ENCODE data around the gene GUCY2D.

The GUCY2D gene

DNA sequence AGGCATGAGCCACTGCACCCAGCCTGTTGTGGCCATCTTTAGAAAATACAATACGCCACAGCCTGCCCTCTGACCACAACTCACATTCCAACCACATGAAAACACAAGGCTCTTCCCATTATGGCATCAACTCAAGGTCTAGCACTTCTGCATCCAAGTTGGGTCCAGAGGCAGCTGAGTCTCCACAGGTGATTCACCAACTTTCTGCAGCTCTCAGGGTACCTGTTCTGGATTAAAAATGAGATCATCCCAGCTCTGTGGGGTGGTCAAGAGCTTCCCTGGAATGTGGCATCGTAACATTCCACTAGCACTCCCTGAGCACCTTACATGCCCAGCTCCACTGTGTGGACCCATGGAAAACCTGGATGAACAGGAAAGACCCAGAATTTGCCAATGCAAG, 9.9 kb upstream of the GUCY2D start:
- DNase-seq (ENCODE audit: low spot score) = no peak

DNA sequence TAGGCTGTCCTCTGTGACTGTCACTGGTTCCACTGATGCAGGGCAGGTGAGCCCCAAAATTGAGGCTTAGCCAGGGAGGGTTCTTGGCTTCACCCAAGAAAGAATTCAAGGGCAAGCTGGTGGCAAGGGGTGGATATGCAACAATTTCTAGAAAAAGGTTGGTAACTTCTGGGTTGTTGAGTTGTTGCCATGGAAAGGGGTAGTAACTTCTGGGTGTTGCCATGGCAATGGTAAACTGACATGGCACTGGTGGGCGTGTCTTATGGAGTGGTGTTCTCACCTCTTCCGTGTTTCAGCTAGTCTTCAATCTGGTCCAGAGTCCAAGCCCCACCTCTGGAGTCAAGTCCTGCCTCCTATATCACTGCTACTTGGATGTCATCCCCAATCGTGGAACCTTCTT, 9.5 kb upstream of the GUCY2D start:
- DNase-seq (ENCODE audit: low spot score) = no peak

DNA sequence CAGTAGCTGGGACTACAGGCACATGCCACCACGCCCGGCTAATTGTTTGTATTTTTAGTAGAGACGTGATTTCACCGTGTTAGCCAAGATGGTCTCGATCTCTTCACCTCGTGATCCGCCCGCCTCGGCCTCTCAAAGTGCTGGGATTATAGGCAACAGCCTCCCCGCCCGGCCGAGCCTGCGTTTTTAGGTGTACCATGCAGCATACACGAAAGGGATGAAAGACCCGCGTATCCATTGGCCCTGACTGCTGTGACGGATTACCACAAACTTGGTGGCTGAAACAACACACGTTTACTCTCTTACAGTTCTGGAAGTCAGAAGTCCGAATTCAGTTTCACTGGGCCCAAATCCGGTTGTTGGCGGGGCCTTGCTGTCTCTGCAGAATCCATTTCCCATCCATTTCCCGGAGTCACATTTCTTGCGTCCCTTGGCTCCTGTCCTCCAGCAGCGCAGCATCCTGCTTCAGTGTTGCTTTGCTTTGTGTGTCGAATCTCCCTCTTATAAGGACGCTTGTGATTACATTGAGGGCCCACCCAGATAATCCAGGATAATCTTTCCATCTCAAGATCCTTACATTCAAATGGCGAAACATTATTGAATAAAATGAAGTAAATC, 8.3 kb upstream of the GUCY2D start:
- no peak for DNase-seq (ENCODE audit: low spot score)

GRCh38 chr17:7995724-7996123, 6.7 kb upstream of the GUCY2D start:
- no peak for DNase-seq (ENCODE audit: low spot score)

- no peak for DNase-seq (ENCODE audit: low spot score)
Measured at GRCh38 chr17:7997186-7997585, 5.2 kb upstream of the GUCY2D start.

GRCh38 chr17:8002721-8003593, 542 bp downstream of the GUCY2D start:
- no peak for DNase-seq (ENCODE audit: low spot score)

DNA sequence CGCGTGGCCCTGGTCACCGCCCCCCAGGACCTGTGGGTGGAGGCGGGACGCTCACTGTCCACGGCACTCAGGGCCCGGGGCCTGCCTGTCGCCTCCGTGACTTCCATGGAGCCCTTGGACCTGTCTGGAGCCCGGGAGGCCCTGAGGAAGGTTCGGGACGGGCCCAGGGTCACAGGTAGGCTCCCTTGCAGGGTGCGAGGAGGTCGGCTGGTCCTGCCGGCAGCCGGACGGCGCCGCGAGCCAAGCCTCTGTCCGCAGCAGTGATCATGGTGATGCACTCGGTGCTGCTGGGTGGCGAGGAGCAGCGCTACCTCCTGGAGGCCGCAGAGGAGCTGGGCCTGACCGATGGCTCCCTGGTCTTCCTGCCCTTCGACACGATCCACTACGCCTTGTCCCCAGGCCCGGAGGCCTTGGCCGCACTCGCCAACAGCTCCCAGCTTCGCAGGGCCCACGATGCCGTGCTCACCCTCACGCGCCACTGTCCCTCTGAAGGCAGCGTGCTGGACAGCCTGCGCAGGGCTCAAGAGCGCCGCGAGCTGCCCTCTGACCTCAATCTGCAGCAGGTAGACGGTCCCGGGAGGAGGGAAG, 1.3 kb downstream of the GUCY2D start:
- no peak for DNase-seq (ENCODE audit: low spot score)

GRCh38 chr17:8004899-8005298, 2.5 kb downstream of the GUCY2D start:
- no peak for DNase-seq (ENCODE audit: low spot score)

DNA sequence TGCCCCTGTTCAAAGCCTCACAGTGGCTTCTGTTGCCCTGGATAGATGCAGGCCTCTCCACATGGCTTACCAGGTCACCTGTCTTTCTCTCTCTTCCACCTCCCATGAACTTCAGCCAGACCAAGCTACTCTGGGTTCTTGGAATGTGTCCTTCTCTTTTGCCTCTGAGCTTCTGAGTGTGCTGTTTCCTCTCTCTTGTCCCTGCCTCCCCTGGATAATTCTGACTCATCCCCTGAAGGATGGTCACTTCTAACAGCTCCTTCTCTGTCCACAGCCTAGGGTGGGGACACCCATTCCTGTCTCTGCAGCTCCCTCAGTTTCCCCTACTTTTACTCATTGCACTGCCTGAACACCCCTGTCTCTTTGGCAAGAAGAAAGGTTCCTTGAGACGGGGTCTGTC, 2.9 kb downstream of the GUCY2D start:
- no peak for DNase-seq (ENCODE audit: low spot score)

- DNase-seq (ENCODE audit: low spot score) = no peak
Measured at GRCh38 chr17:8005967-8006730, 3.7 kb downstream of the GUCY2D start.

DNA sequence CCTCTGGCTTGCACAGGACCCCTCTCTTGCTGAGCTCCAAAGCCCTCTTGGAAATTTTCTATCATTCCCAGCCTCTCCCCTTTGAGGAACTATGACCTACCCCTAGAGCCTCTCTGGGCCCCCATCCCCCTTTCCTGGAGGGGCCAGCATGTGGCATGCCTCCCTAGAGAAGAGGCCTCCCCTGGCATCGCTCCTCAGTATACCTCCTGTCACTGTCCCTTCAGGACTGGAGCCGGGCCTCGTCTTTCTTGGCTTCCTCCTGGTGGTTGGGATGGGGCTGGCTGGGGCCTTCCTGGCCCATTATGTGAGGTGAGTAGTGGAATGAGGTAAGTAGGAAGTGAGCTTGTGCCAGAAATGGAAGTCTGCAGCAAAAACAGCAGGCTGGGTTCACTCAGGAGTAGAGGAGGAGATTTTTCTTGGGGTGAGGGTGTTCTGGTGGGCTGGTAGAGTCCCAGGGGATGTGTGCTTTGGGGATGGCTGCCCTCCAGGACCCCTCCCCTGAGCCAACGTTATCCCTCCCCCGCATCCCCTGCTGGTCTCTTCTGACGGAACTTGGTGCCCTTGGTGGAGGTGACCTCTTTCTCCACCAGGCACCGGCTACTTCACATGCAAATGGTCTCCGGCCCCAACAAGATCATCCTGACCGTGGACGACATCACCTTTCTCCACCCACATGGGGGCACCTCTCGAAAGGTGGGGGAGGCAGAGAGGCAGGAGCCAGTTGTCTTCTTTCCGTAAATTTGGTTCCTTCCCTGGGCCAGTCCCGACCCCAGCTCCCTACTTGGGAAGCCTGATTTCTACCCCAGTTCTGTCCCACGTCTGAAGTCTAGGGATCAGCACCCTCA, 4.6 kb downstream of the GUCY2D start:
- no peak for DNase-seq (ENCODE audit: low spot score)

DNA sequence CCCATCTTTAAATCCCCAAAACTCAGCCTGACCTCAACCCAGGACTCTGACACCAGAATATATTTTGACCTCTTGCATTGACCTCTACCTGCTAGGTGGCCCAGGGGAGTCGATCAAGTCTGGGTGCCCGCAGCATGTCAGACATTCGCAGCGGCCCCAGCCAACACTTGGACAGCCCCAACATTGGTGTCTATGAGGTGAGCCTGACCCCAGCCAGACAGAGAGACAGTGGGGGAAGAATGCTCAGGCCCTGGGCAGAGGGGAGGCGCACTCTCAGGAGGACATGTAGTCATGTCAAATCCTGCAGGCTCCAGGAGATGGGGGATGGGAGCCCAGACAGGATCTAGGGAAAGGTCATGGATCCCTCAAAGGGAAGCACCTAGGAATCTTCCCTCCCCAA, 5.4 kb downstream of the GUCY2D start:
- DNase-seq (ENCODE audit: low spot score) = no peak

DNA sequence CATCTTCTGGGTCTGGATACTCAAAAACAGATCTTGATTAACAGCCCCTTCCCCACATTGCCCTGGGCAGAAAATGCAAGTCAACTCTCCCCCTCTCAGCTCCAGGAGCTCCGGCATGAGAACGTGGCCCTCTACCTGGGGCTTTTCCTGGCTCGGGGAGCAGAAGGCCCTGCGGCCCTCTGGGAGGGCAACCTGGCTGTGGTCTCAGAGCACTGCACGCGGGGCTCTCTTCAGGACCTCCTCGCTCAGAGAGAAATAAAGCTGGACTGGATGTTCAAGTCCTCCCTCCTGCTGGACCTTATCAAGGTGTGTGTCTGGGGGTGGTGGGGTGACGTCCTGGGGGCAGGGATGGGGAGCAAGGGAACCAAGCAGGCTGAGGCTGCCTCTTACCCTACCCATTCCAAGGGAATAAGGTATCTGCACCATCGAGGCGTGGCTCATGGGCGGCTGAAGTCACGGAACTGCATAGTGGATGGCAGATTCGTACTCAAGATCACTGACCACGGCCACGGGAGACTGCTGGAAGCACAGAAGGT, 9.7 kb downstream of the GUCY2D start:
- DNase-seq (ENCODE audit: low spot score) = no peak

DNA sequence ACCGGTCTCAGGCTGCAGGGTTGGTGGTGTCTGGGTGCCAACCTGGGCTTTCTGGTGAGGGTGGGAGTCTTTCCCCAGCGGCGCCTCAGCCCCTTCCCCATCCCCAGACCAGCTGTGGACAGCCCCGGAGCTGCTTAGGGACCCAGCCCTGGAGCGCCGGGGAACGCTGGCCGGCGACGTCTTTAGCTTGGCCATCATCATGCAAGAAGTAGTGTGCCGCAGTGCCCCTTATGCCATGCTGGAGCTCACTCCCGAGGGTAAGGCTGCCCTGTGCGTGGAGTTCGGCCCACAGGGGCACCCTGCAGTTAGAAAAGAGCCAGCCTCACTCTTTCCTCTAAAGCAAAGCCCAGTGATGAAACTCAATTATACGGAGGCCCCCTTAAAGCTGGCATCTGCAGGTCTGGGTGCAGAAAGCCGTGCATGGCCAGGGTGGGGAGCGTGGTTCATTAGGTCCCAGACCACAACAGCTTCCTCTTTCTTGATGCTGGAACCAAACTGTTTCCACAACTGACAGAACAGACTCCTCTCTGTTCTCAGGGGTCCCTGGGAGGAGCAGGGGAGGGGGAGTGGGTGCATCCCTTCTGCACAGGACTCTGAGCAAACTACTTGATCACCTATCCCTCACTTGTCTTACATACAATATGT, 10.7 kb downstream of the GUCY2D start:
- no peak for DNase-seq (ENCODE audit: low spot score)

GRCh38 chr17:8013731-8014557, 11.5 kb downstream of the GUCY2D start:
- DNase-seq (ENCODE audit: low spot score) = no peak

- no peak for DNase-seq (ENCODE audit: low spot score)
Measured at GRCh38 chr17:8014558-8014850, 12.1 kb downstream of the GUCY2D start.

- no peak for DNase-seq (ENCODE audit: low spot score)
Measured at GRCh38 chr17:8015236-8015956, 13.0 kb downstream of the GUCY2D start.

DNA sequence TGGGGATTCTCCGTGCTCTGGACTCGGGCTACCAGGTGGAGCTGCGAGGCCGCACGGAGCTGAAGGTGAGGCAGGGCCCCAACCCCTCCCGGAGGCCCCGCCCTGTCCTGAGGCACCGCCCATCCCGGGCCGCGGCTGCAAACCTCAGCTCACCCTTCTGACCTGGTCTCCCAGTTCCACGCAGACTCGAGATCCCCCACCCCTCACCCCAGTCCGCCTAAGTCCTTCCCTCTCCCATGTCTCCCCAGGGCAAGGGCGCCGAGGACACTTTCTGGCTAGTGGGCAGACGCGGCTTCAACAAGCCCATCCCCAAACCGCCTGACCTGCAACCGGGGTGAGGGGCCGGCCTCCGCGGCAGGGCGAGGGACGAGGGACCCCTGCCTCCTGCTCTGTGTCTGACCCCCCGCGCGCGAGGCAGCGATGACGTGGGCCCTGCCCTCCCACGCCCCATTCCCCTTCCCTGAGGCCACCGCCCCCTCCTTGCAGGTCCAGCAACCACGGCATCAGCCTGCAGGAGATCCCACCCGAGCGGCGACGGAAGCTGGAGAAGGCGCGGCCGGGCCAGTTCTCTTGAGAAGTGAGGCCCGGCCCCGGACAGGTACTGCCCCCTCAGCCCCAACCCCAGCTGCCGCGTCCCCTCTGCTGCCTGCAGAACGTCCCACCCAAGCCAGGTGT, 13.7 kb downstream of the GUCY2D start:
- no peak for DNase-seq (ENCODE audit: low spot score)

All from left forelimb (tissue), 1 donor.